ENCODE measurements around the gene AFAP1. TPM values are rescaled to one million over a fixed set of nuclear protein-coding genes. Genes with fewer than 3 reads are reported as not detected.

AFAP1 gene
- total RNA-seq, 2 donors from 2014 or later: 18.2 to 22.5 TPM

DNA sequence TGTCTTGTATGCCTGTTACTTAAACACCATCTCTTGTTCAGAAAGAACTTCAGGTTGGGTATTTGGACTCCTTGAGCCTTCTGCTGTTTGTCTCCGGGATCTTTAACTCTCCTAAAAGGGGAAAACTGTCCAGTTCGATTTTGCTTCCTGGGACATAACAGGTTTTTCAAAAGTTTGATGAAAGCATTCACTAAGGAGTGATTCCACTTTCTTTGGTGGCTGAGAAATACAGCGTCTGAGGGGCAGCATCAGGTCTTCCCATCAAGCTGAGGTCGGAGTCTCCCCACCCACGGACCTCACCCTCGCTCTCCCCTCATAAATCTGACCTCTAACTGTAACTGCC, 1.4 kb downstream of the AFAP1 start:
- H3K4me1 Mint-ChIP-seq: peaks cover 29% of the 10 kb centered on the region
- peaks cover 7% of the 10 kb centered on the region for H3K36me3 Mint-ChIP-seq (ENCODE audit: low read depth)
- peak overlapping the region; percentile 62 for H3K4me3 Mint-ChIP-seq
- Histone ChIP-seq H3K9ac (ENCODE audit: extremely low read depth, low read length, poor library complexity, severe bottlenecking) (peak overlapping the region; percentile 69), H3K36me3 (ENCODE audit: control insufficient read depth, insufficient read depth, low read length) (peaks cover 6% of the 10 kb centered on the region), H3K27ac (ENCODE audit: low read depth, low read length) (no peak overlapping the region), H3K27me3 (ENCODE audit: control insufficient read depth, insufficient read depth, low read length, poor library complexity, severe bottlenecking) (no peaks in the 10 kb centered on the region), H3K4me1 (ENCODE audit: control insufficient read depth, insufficient read depth, low read length) (no peaks in the 10 kb centered on the region), H3K4me3 (ENCODE audit: low read length) (peak overlapping the region; percentile 90), H3K9me3 (ENCODE audit: control insufficient read depth, low read length) (no peaks in the 10 kb centered on the region)
- 29% methylated on average over 3 to 6 of the region's 6 CpGs for WGBS, 2 experiments (ENCODE audit: insufficient coverage in 1 of 2, insufficient read length in 1 of 2)
- TF ChIP-seq, protein P1, sequence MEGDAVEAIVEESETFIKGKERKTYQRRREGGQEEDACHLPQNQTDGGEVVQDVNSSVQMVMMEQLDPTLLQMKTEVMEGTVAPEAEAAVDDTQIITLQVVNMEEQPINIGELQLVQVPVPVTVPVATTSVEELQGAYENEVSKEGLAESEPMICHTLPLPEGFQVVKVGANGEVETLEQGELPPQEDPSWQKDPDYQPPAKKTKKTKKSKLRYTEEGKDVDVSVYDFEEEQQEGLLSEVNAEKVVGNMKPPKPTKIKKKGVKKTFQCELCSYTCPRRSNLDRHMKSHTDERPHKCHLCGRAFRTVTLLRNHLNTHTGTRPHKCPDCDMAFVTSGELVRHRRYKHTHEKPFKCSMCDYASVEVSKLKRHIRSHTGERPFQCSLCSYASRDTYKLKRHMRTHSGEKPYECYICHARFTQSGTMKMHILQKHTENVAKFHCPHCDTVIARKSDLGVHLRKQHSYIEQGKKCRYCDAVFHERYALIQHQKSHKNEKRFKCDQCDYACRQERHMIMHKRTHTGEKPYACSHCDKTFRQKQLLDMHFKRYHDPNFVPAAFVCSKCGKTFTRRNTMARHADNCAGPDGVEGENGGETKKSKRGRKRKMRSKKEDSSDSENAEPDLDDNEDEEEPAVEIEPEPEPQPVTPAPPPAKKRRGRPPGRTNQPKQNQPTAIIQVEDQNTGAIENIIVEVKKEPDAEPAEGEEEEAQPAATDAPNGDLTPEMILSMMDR (conservative IDR thresholded peaks at IDR 0.05): no peak
- peak overlapping the region; percentile 81 for H3K27ac Mint-ChIP-seq
- no peaks in the 10 kb centered on the region for H3K9me3 Mint-ChIP-seq
- no peak for DNase-seq
- no peaks in the 10 kb centered on the region for H3K27me3 Mint-ChIP-seq (ENCODE audit: insufficient read depth)

DNA sequence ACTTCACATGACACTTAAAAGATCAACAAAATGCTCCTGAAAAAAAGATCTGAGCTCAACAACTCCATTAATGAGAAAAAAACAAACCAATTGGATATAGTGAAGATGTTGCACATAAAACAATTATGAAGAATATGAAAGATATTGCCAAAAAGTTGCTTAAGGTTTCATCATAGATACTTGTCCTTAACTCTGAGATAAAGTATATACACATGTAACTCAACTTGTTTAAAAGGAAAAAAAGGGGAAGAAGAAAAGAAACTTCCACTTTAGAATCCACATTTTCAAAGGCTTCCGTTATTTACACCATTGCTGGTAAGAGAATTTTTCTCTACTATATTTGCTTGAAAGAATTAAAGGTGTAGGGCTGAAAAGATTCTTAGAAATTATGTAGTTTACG, 2.7 kb downstream of the AFAP1 start:
- TF ChIP-seq, protein P1 (conservative IDR thresholded peaks at IDR 0.05): no peak
- Mint-ChIP-seq H3K27ac (no peak overlapping the region), H3K9me3 (no peaks in the 10 kb centered on the region), H3K36me3 (ENCODE audit: low read depth) (peaks cover 15% of the 10 kb centered on the region), H3K4me1 (peaks cover 25% of the 10 kb centered on the region), H3K27me3 (ENCODE audit: insufficient read depth) (no peaks in the 10 kb centered on the region), H3K4me3 (no peak overlapping the region)
- H3K9me3 ChIP-seq (ENCODE audit: control insufficient read depth, low read length): no peaks in the 10 kb centered on the region
- H3K27ac ChIP-seq (ENCODE audit: low read depth, low read length): no peak overlapping the region
- DNase-seq: no peak
- WGBS, 2 experiments (ENCODE audit: insufficient coverage in 1 of 2, insufficient read length in 1 of 2): 95 to 100% methylated on average over 1 to 2 of the region's 2 CpGs
- peaks cover 6% of the 10 kb centered on the region for H3K36me3 ChIP-seq (ENCODE audit: control insufficient read depth, insufficient read depth, low read length)
- no peak overlapping the region for H3K9ac ChIP-seq (ENCODE audit: extremely low read depth, low read length, poor library complexity, severe bottlenecking)
- no peaks in the 10 kb centered on the region for H3K4me1 ChIP-seq (ENCODE audit: control insufficient read depth, insufficient read depth, low read length)
- no peak overlapping the region for H3K4me3 ChIP-seq (ENCODE audit: low read length)
- no peaks in the 10 kb centered on the region for H3K27me3 ChIP-seq (ENCODE audit: control insufficient read depth, insufficient read depth, low read length, poor library complexity, severe bottlenecking)

- Mint-ChIP-seq H3K9me3 (no peaks in the 10 kb centered on the region), H3K36me3 (ENCODE audit: low read depth) (peaks cover 15% of the 10 kb centered on the region), H3K4me1 (peaks cover 28% of the 10 kb centered on the region), H3K27ac (no peak overlapping the region), H3K27me3 (ENCODE audit: insufficient read depth) (no peaks in the 10 kb centered on the region), H3K4me3 (no peak overlapping the region)
- Histone ChIP-seq H3K27me3 (ENCODE audit: control insufficient read depth, insufficient read depth, low read length, poor library complexity, severe bottlenecking) (no peaks in the 10 kb centered on the region), H3K4me1 (ENCODE audit: control insufficient read depth, insufficient read depth, low read length) (no peaks in the 10 kb centered on the region), H3K36me3 (ENCODE audit: control insufficient read depth, insufficient read depth, low read length) (peaks cover 6% of the 10 kb centered on the region), H3K9ac (ENCODE audit: extremely low read depth, low read length, poor library complexity, severe bottlenecking) (no peak overlapping the region), H3K9me3 (ENCODE audit: control insufficient read depth, low read length) (no peaks in the 10 kb centered on the region), H3K27ac (ENCODE audit: low read depth, low read length) (no peak overlapping the region), H3K4me3 (ENCODE audit: low read length) (no peak overlapping the region)
- TF ChIP-seq, protein P1 (conservative IDR thresholded peaks at IDR 0.05): no peak
- 88 to 92% methylated on average over 8 to 14 of the region's 14 CpGs for WGBS, 2 experiments (ENCODE audit: insufficient coverage in 1 of 2, insufficient read length in 1 of 2)
- DNase-seq: no peak
These were observed 5.8 kb downstream of the AFAP1 start for GRCh38 chr4:7933651-7934510.
